Fibroblast of skin of left biceps (primary cell): Measurements from ENCODE around the gene TCHP.

Experiments used
- DNase-seq, 2 experiments: peaks; one replicate each; pipeline ENCODE4 v3.0.0-alpha.2; 2013; ENCODE audit warnings: low read depth in 2 of 2

Gene TCHP

GRCh38 chr12:109932878-109933503 is 32.9 kb downstream of the TCHP start:
- no peak for DNase-seq

- no peak for DNase-seq
Measured at GRCh38 chr12:109934026-109934425, 34.0 kb downstream of the TCHP start.

GRCh38 chr12:109937371-109937770 is 37.3 kb downstream of the TCHP start:
- DNase-seq = no peak

GRCh38 chr12:109938947-109939346 is 38.9 kb downstream of the TCHP start:
- DNase-seq = no peak

- DNase-seq = no peak
Measured at GRCh38 chr12:109939504-109939903, 39.4 kb downstream of the TCHP start.

GRCh38 chr12:109940339-109940923 is 40.4 kb downstream of the TCHP start:
- DNase-seq = no peak

- no peak for DNase-seq
Measured at GRCh38 chr12:109943811-109944210, 43.7 kb downstream of the TCHP start.

- no peak for DNase-seq
Measured at GRCh38 chr12:109944561-109945359, 44.7 kb downstream of the TCHP start.

- no peak for DNase-seq
Measured at GRCh38 chr12:109946505-109946904, 46.4 kb downstream of the TCHP start.

- DNase-seq = no peak
Measured at GRCh38 chr12:109946913-109947312, 46.8 kb downstream of the TCHP start.

- DNase-seq = peak; percentile 38 to 41
Measured at GRCh38 chr12:109947521-109947920, 47.4 kb downstream of the TCHP start.

GRCh38 chr12:109948368-109948767 is 48.3 kb downstream of the TCHP start:
- DNase-seq = no peak

- DNase-seq = peak; percentile 32 to 45
Measured at GRCh38 chr12:109949089-109949488, 49.0 kb downstream of the TCHP start.

GRCh38 chr12:109950625-109951024 is 50.6 kb downstream of the TCHP start:
- DNase-seq = no peak

GRCh38 chr12:109951136-109951535 is 51.1 kb downstream of the TCHP start:
- DNase-seq = peak; percentile 75 to 76

- DNase-seq = peak in 1 of 2 experiments; percentile 27
Measured at GRCh38 chr12:109951751-109952150, 51.7 kb downstream of the TCHP start.

GRCh38 chr12:109952160-109952858 is 52.2 kb downstream of the TCHP start:
- no peak for DNase-seq

GRCh38 chr12:109952873-109953272 is 52.8 kb downstream of the TCHP start:
- DNase-seq = no peak

- DNase-seq = no peak
Measured at GRCh38 chr12:109953656-109954055, 53.6 kb downstream of the TCHP start.

GRCh38 chr12:109958374-109958773 is 58.3 kb downstream of the TCHP start:
- DNase-seq = no peak

- no peak for DNase-seq
Measured at GRCh38 chr12:109959411-109960093, 59.5 kb downstream of the TCHP start.

- DNase-seq = no peak
Measured at GRCh38 chr12:109961201-109961600, 61.1 kb downstream of the TCHP start.
